Measurements from ENCODE around the gene OR1K1. TPM values are rescaled to one million over a fixed set of nuclear protein-coding genes. Genes with fewer than 3 reads are reported as not detected.

The OR1K1 gene
- total RNA-seq (2021) (not detected in 2 replicates), Bru-seq, nascent RNA (not detected), BruChase-seq, experiment 1, labeled RNA remaining after a 2-hour chase (not detected), BruChase-seq, experiment 2, labeled RNA remaining after a 6-hour chase (not detected)
- long read RNA-seq: 0 reads

GRCh38 chr9:122800066-122801060, at the start of gene OR1K1:
Gene OR1K1 (plus strand): TSS chr9:122800123. CDS start chr9:122800123, 0 bp downstream.
- H3K36me3 ChIP-seq (ENCODE audit: insufficient read depth, low read length, poor library complexity, severe bottlenecking): no peaks in the 10 kb centered on the region
- TF ChIP-seq CTCF (conservative IDR thresholded peaks at IDR 0.05; ENCODE audit: low read depth, low read length): no peak
- ChIA-PET POLR2A (ENCODE audit: low non-redundant PET) (no interaction called here), CTCF (no interaction called here)
- H3K27ac ChIP-seq (ENCODE audit: low read depth, low read length, poor library complexity, severe bottlenecking): no peak within 1 kb of the TSS
- H3K9me3 ChIP-seq (ENCODE audit: low read depth, low read length, poor library complexity, severe bottlenecking): no peaks in the 10 kb centered on the region
- intact Hi-C loops (cut with micrococcal nuclease; ENCODE audit: unreplicated experiment): no loop called here
- no peak for DNase-seq (ENCODE audit: low spot score)
- no peaks in the 10 kb centered on the region for H3K4me1 ChIP-seq (ENCODE audit: insufficient read depth, low read length, poor library complexity, severe bottlenecking)
- no peaks in the 10 kb centered on the region for H3K27me3 ChIP-seq (replicated peaks; ENCODE audit: insufficient read depth, low read depth, low read length, poor library complexity)
- H3K4me3 ChIP-seq (ENCODE audit: low read depth, low read length, poor library complexity, severe bottlenecking): no peak within 1 kb of the TSS
- BruUV-seq (replicated peaks): no TSS peak

DNA sequence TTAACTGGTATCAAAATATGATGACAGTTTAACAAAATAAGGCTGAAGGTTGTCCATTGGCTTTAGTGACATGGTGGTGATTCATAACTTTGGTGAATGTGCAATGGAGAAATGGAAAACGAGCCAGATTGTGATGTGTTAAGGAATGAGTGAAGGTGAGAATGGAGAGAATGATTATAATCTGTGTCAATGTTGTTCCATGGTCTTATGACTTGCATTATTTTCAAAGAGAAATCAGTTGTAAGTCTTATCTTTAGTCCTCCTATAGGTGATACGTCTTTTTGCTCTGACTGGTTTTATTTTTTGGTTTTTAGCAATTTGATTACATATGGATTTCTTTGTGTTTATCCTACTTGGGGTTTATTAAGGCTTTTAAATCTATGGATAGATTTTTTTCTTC, 45.1 kb upstream of the OR1K1 start:
- BruUV-seq (replicated peaks): no TSS peak
- POLR2A ChIA-PET (ENCODE audit: low non-redundant PET): no interaction called here
- intact Hi-C loops (cut with micrococcal nuclease; ENCODE audit: unreplicated experiment): no loop called here
- CTCF ChIA-PET: no interaction called here
- no peak for DNase-seq (ENCODE audit: low spot score)
- Histone ChIP-seq H3K36me3 (ENCODE audit: insufficient read depth, low read length, poor library complexity, severe bottlenecking) (no peaks in the 10 kb centered on the region), H3K9me3 (ENCODE audit: low read depth, low read length, poor library complexity, severe bottlenecking) (peaks cover 8% of the 10 kb centered on the region), H3K27ac (ENCODE audit: low read depth, low read length, poor library complexity, severe bottlenecking) (no peak overlapping the region), H3K4me3 (ENCODE audit: low read depth, low read length, poor library complexity, severe bottlenecking) (no peak overlapping the region), H3K4me1 (ENCODE audit: insufficient read depth, low read length, poor library complexity, severe bottlenecking) (no peaks in the 10 kb centered on the region), H3K27me3 (replicated peaks; ENCODE audit: insufficient read depth, low read depth, low read length, poor library complexity) (peaks cover 4% of the 10 kb centered on the region)
- TF ChIP-seq EZH2 (IDR thresholded peaks at IDR 0.05; ENCODE audit: borderline replicate concordance, low read depth, low read length, poor library complexity, severe bottlenecking): no peak
- TF ChIP-seq CTCF (conservative IDR thresholded peaks at IDR 0.05; ENCODE audit: low read depth, low read length): no peak

GRCh38 chr9:122767817-122768216, 32.1 kb upstream of the OR1K1 start:
- POLR2A ChIA-PET (ENCODE audit: low non-redundant PET): no interaction called here
- no peaks in the 10 kb centered on the region for H3K9me3 ChIP-seq (ENCODE audit: low read depth, low read length, poor library complexity, severe bottlenecking)
- BruUV-seq (replicated peaks): no TSS peak
- H3K27me3 ChIP-seq (replicated peaks; ENCODE audit: insufficient read depth, low read depth, low read length, poor library complexity): no peaks in the 10 kb centered on the region
- no peak overlapping the region for H3K27ac ChIP-seq (ENCODE audit: low read depth, low read length, poor library complexity, severe bottlenecking)
- intact Hi-C loops (cut with micrococcal nuclease; ENCODE audit: unreplicated experiment): no loop called here
- no peak for DNase-seq (ENCODE audit: low spot score)
- H3K4me3 ChIP-seq (ENCODE audit: low read depth, low read length, poor library complexity, severe bottlenecking): no peak overlapping the region
- TF ChIP-seq CTCF (conservative IDR thresholded peaks at IDR 0.05; ENCODE audit: low read depth, low read length) (no peak), EZH2 (IDR thresholded peaks at IDR 0.05; ENCODE audit: borderline replicate concordance, low read depth, low read length, poor library complexity, severe bottlenecking) (no peak)
- no peaks in the 10 kb centered on the region for H3K36me3 ChIP-seq (ENCODE audit: insufficient read depth, low read length, poor library complexity, severe bottlenecking)
- CTCF ChIA-PET: no interaction called here
- H3K4me1 ChIP-seq (ENCODE audit: insufficient read depth, low read length, poor library complexity, severe bottlenecking): no peaks in the 10 kb centered on the region

Measured in A673 (cell line).